Type B pancreatic cell (in vitro differentiated cells): Measurements from ENCODE around the gene ZDHHC3. TPM values are rescaled to one million over a fixed set of nuclear protein-coding genes. Genes with fewer than 3 reads are reported as not detected.
A peak's percentile ranks its signal among the peaks of the same experiment; 100 is the strongest.

Experiments used
- DNase-seq: peaks from one replicate; pipeline ENCODE4 v3.0.0; 2021; ENCODE audit warnings: mixed read lengths; ENCODE audit not compliant: unreplicated experiment; ENCODE audit errors: extremely low spot score
- H3K27ac Mint-ChIP-seq: 2 replicates; pipeline ENCODE4 v1.8.0; 2021; ENCODE audit warnings: mild to moderate bottlenecking, mixed read lengths
- H3K27me3 Mint-ChIP-seq: 2 replicates; pipeline ENCODE4 v1.8.0; 2021; ENCODE audit warnings: mixed read lengths
- H3K36me3 Mint-ChIP-seq: 2 replicates; pipeline ENCODE4 v1.8.0; 2021; ENCODE audit warnings: mixed read lengths
- H3K4me1 Mint-ChIP-seq: one replicate; pipeline ENCODE4 v1.8.0; 2021; ENCODE audit warnings: mixed read lengths; ENCODE audit not compliant: unreplicated experiment
- H3K4me3 Mint-ChIP-seq: 2 replicates; pipeline ENCODE4 v1.8.0; 2021; ENCODE audit warnings: mild to moderate bottlenecking, mixed read lengths
- H3K9me3 Mint-ChIP-seq: 2 replicates; pipeline ENCODE4 v1.8.0; 2021; ENCODE audit warnings: mixed read lengths
- total RNA-seq: library from RNA; stranded (reverse); gene quantifications from 2 replicates; pipeline ENCODE4 v1.2.1, GENCODE V29; 2021; ENCODE audit warnings: low replicate concordance
- TF ChIP-seq, protein P1 (sequence below): fragments of 200-600 bp; sonication (generic); conservative IDR thresholded peaks from 2 replicates; pipeline ENCODE4 v1.5.0; 2021; ENCODE audit warnings: antibody characterized with exemption, mild to moderate bottlenecking

Gene ZDHHC3
- total RNA-seq, 1 donor from 2014 or later = 83.6 TPM

DNA sequence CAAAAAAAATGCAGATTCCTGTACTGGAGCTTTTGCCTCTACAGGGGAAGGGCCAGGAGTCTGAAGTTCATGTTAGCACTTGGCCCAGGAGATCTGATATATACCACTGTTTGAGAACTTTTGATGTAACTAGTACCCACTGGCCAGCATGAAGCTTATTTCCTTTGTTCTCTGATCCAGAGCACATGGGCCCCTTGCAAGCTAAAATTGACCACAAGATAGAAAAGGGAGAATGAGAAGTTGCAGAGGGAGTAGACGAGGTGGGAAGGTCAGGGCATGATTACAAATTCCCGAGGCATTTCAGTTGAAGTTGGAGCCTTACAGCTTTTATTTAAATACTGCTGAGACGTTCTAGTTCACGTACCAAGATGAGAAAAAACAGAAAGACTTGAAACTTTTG is 73.3 kb downstream of the ZDHHC3 start:
- no peak overlapping the region for H3K27ac Mint-ChIP-seq
- H3K9me3 Mint-ChIP-seq = no peaks in the 10 kb centered on the region
- H3K4me1 Mint-ChIP-seq = peaks cover 16% of the 10 kb centered on the region
- TF ChIP-seq, protein P1, sequence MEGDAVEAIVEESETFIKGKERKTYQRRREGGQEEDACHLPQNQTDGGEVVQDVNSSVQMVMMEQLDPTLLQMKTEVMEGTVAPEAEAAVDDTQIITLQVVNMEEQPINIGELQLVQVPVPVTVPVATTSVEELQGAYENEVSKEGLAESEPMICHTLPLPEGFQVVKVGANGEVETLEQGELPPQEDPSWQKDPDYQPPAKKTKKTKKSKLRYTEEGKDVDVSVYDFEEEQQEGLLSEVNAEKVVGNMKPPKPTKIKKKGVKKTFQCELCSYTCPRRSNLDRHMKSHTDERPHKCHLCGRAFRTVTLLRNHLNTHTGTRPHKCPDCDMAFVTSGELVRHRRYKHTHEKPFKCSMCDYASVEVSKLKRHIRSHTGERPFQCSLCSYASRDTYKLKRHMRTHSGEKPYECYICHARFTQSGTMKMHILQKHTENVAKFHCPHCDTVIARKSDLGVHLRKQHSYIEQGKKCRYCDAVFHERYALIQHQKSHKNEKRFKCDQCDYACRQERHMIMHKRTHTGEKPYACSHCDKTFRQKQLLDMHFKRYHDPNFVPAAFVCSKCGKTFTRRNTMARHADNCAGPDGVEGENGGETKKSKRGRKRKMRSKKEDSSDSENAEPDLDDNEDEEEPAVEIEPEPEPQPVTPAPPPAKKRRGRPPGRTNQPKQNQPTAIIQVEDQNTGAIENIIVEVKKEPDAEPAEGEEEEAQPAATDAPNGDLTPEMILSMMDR = no peak
- no peak overlapping the region for H3K4me3 Mint-ChIP-seq
- DNase-seq = no peak
- H3K36me3 Mint-ChIP-seq = no peaks in the 10 kb centered on the region
- H3K27me3 Mint-ChIP-seq = peaks cover 10% of the 10 kb centered on the region

DNA sequence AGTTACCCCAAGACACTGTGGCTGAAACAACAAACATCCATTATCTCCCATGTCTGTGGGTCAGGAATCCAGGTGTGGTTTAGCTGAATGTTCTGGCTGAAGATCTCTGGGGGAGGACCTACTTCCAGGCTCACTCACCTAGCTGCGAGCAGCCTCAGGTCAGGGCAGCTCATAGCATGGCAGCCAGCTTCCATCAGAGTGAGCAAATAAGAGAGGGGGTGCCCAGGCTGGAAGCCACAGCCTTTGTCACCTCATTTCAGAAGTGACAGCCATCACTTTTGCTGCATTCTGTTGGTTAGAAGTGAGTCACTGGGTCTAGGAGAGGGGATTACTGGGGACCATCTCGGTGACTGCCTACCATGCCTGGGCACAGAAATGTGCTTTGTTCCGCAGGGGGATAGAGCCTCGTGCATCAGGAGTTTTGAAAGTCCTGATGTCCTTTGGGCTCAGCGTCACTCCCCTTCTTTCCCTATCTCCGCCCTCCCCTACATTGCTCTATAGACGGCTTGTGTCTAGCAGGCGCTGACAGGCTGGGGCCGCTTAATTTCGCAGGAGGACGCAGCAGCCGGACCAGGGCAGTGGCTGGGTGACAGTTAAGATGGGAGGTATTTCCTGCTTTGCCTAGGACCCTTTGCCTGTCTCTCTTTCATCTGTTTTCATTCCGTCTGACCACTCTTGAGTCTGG is 76.1 kb downstream of the ZDHHC3 start:
- TF ChIP-seq, protein P1 = no peak
- H3K4me1 Mint-ChIP-seq = peaks cover 16% of the 10 kb centered on the region
- H3K36me3 Mint-ChIP-seq = no peaks in the 10 kb centered on the region
- H3K4me3 Mint-ChIP-seq = no peak overlapping the region
- H3K27ac Mint-ChIP-seq = peak overlapping the region; percentile 15
- H3K27me3 Mint-ChIP-seq = peaks cover 9% of the 10 kb centered on the region
- DNase-seq = no peak
- no peaks in the 10 kb centered on the region for H3K9me3 Mint-ChIP-seq

DNA sequence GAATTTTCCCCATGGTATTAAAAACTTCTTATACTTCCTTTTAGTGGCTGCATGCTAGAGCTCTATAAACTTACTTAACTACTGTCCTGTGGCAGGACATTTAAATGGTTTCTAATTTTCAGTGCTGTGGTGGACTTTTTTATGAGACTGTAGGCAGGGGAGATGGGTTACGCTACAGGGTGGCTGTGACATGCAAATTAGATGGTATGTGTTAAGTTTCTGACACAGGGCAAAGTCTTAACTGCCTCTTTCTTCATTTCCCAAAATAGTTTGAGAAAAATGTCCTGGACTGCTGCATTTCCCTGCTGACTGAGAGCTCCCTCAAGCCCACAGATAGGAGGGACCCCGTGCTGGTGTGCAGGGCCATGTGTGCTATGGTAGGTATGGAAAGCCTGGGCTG is 79.5 kb downstream of the ZDHHC3 start:
- Mint-ChIP-seq H3K4me1 (peaks cover 11% of the 10 kb centered on the region), H3K4me3 (no peak overlapping the region), H3K9me3 (no peaks in the 10 kb centered on the region), H3K27ac (no peak overlapping the region), H3K36me3 (no peaks in the 10 kb centered on the region), H3K27me3 (peaks cover 9% of the 10 kb centered on the region)
- DNase-seq = no peak
- TF ChIP-seq, protein P1 = no peak

DNA sequence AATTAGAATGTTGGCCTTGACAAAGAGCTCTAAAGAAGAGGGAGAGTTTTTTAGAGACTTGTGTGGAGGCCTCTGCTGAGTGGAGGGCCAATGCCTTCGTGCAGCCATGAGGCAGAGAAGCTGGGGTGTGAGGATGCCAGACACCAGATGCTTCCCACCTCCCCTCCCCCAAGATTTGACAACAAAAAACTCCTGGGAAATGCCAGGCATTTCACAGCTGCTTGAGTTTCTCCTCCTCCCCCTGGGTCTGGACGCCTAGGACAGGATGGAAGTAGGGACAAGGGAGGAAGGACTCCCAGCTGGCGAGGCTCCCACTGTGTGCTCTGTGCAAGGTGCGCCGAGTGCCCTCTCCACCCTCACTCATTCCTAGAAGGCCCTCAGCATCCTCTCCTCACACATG is 81.5 kb downstream of the ZDHHC3 start:
- Mint-ChIP-seq H3K27me3 (no peaks in the 10 kb centered on the region), H3K27ac (no peak overlapping the region), H3K4me1 (peaks cover 1% of the 10 kb centered on the region), H3K36me3 (no peaks in the 10 kb centered on the region), H3K9me3 (no peaks in the 10 kb centered on the region), H3K4me3 (no peak overlapping the region)
- TF ChIP-seq, protein P1 = no peak
- DNase-seq = no peak

DNA sequence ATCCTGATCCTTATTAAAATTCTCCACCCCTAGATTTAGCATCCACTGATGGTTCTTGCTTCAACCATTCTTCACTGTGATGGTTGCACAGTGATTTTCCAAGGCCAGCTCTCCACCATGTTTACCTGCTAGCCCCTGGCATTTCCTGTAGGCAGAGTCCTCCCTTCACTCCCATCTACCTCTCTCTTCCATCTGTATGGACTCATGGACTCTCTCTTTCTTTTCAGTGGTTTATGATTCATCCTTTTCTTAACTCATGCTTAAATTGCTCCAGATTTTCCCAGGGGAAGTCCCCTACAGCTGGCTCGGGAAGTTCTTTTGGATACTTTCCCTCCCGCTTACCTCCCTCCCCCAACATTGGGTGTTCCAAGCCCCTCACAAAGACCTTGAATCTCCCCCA is 82.9 kb downstream of the ZDHHC3 start:
- no peaks in the 10 kb centered on the region for H3K9me3 Mint-ChIP-seq
- H3K27me3 Mint-ChIP-seq = no peaks in the 10 kb centered on the region
- TF ChIP-seq, protein P1 = no peak
- no peak overlapping the region for H3K27ac Mint-ChIP-seq
- DNase-seq = no peak
- no peaks in the 10 kb centered on the region for H3K36me3 Mint-ChIP-seq
- no peaks in the 10 kb centered on the region for H3K4me1 Mint-ChIP-seq
- no peak overlapping the region for H3K4me3 Mint-ChIP-seq
